DMS79 treated with DMSO at 0.1 percent for 48 hours (cell line): ENCODE data around the gene GRB10.

Experiments used
- DNase-seq: peaks from one replicate; lab custom pipeline; 2025; lab: John Stamatoyannopoulos, UW

GRB10 gene

GRCh38 chr7:50632561-50633413 is 149.9 kb downstream of the GRB10 start:
- no peak for DNase-seq

- DNase-seq: no peak
These were observed 151.1 kb downstream of the GRB10 start for GRCh38 chr7:50631639-50632038.

- DNase-seq: no peak
These were observed 151.6 kb downstream of the GRB10 start for GRCh38 chr7:50631100-50631499.

GRCh38 chr7:50629238-50629901 is 153.3 kb downstream of the GRB10 start:
- no peak for DNase-seq

- DNase-seq: no peak
These were observed 154.1 kb downstream of the GRB10 start for GRCh38 chr7:50628434-50629084.

- no peak for DNase-seq
These were observed 154.8 kb downstream of the GRB10 start for GRCh38 chr7:50627824-50628361.

- no peak for DNase-seq
These were observed 156.4 kb downstream of the GRB10 start for GRCh38 chr7:50626286-50626685.

- no peak for DNase-seq
These were observed 157.3 kb downstream of the GRB10 start for GRCh38 chr7:50625360-50625759.

GRCh38 chr7:50622821-50623220 is 159.9 kb downstream of the GRB10 start:
- DNase-seq: no peak

- DNase-seq: no peak
These were observed 160.7 kb downstream of the GRB10 start for GRCh38 chr7:50621973-50622490.

- no peak for DNase-seq
These were observed 161.5 kb downstream of the GRB10 start for GRCh38 chr7:50621206-50621605.

- DNase-seq: no peak
These were observed 162.3 kb downstream of the GRB10 start for GRCh38 chr7:50620433-50620832.

- DNase-seq: no peak
These were observed 163.0 kb downstream of the GRB10 start for GRCh38 chr7:50619684-50620083.

GRCh38 chr7:50618281-50618680 is 164.4 kb downstream of the GRB10 start:
- no peak for DNase-seq

GRCh38 chr7:50615519-50616080 is 167.1 kb downstream of the GRB10 start:
- DNase-seq: no peak

- no peak for DNase-seq
These were observed 167.8 kb downstream of the GRB10 start for GRCh38 chr7:50614721-50615518.

GRCh38 chr7:50613473-50613872 is 169.2 kb downstream of the GRB10 start:
- no peak for DNase-seq

GRCh38 chr7:50612704-50613103 is 170.0 kb downstream of the GRB10 start:
- DNase-seq: no peak

GRCh38 chr7:50610521-50611277 is 172.0 kb downstream of the GRB10 start:
- DNase-seq: no peak

GRCh38 chr7:50608196-50608906 is 174.3 kb downstream of the GRB10 start:
- DNase-seq: no peak
